ENCODE measurements around the gene RHBG. TPM values are rescaled to one million over a fixed set of nuclear protein-coding genes. Genes with fewer than 3 reads are reported as not detected.

RHBG gene
- polyA plus RNA-seq, 3 donors from 2014 or later, result not detected

DNA sequence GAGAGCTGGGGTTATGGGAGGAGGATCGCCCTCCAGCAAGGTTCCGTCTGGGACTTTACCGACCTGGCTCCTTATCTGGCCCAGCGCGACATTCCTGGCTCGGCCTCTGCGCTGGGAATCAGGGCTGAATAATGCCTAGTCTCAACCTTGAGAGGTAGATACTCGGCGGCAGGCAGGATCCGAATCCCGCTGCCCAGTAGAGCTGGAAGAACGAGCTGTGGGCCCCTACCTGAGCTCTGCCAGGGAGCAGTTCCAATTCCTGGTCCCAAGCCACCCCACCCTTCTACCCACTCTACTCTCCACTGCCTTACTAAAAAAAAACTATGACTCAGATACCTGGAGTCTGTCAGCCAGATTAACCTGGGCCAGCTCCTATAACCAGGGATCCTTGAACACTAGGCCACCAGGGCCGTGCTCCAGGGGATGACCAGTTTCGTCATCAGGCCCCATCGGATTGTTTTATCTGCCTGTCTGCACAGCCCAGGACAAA lies 53.6 kb downstream of the RHBG start:
- H3K27me3 Mint-ChIP-seq (ENCODE audit: low read depth in 3 of 3), result peaks cover 16 to 36% (median 34%) of the 10 kb centered on the region in 3 donors
- peak overlapping the region; percentile 16 to 86 (median 76) for H3K4me3 Mint-ChIP-seq
- peak overlapping the region in 1 of 6 donors; percentile 33 for H3K27ac Mint-ChIP-seq
- peaks cover 0 to 3% (median 0%) of the 10 kb centered on the region in 6 donors for H3K9me3 Mint-ChIP-seq
- no peak for DNase-seq
- peaks cover 0 to 5% (median 0%) of the 10 kb centered on the region in 3 donors for H3K36me3 Mint-ChIP-seq
- peaks cover 22 to 31% of the 10 kb centered on the region in 2 donors for H3K4me1 Mint-ChIP-seq

GRCh38 chr1:156423422-156424352 lies 54.7 kb downstream of the RHBG start:
- H3K27ac Mint-ChIP-seq, result peak overlapping the region in 1 of 6 donors; percentile 64

GRCh38 chr1:156424806-156425432 lies 55.9 kb downstream of the RHBG start:
- Mint-ChIP-seq H3K9me3 (peaks cover 0 to 3% (median 0%) of the 10 kb centered on the region in 6 donors), H3K27ac (no peak overlapping the region), H3K4me3 (no peak overlapping the region), H3K36me3 (no peaks in the 10 kb centered on the region), H3K4me1 (peaks cover 13 to 17% of the 10 kb centered on the region in 2 donors), H3K27me3 (ENCODE audit: low read depth in 3 of 3) (peaks cover 21 to 41% (median 36%) of the 10 kb centered on the region in 3 donors)
- no peak for DNase-seq

More at GRCh38 chr1:156423422-156424352, 54.7 kb downstream of the RHBG start:
- DNase-seq, result no peak
- Mint-ChIP-seq H3K4me3 (peak overlapping the region in 1 of 5 donors; percentile 23), H3K27me3 (ENCODE audit: low read depth in 3 of 3) (peaks cover 18 to 38% (median 36%) of the 10 kb centered on the region in 3 donors), H3K36me3 (peaks cover 0 to 5% (median 0%) of the 10 kb centered on the region in 3 donors), H3K4me1 (peaks cover 22 to 29% of the 10 kb centered on the region in 2 donors), H3K9me3 (peaks cover 0 to 3% (median 0%) of the 10 kb centered on the region in 6 donors)

- Mint-ChIP-seq H3K4me3 (no peak overlapping the region), H3K27ac (no peak overlapping the region), H3K4me1 (peaks cover 5 to 7% of the 10 kb centered on the region in 2 donors)
These were observed 56.9 kb downstream of the RHBG start for GRCh38 chr1:156425943-156426342.

DNA sequence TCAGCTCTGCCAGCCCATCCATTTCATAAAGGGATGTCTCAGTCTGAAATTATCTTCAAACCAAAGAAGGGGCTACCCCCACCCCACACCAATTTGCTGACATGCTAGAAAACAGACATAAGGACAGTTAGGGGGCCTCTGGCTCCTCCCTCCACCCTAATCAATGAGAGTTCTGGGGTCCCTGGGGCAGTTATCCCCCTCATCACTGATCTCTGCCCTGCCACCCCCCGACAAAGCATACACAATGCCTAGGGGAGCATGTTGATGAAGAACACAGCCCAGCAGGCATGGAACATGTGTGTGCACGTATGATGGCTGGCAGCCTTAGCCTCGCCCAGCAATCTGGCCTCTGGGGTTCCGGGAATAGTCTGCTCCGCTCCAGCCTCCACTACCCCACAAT lies 58.9 kb downstream of the RHBG start:
- H3K27ac Mint-ChIP-seq, result no peak overlapping the region

More at GRCh38 chr1:156425943-156426342, 56.9 kb downstream of the RHBG start:
- no peaks in the 10 kb centered on the region for H3K36me3 Mint-ChIP-seq
- peaks cover 17 to 39% (median 27%) of the 10 kb centered on the region in 3 donors for H3K27me3 Mint-ChIP-seq (ENCODE audit: low read depth in 3 of 3)
- DNase-seq, result no peak
- H3K9me3 Mint-ChIP-seq, result peaks cover 0 to 3% (median 0%) of the 10 kb centered on the region in 6 donors

GRCh38 chr1:156428746-156429288 lies 59.8 kb downstream of the RHBG start:
- no peaks in the 10 kb centered on the region for H3K36me3 Mint-ChIP-seq
- no peak overlapping the region for H3K4me3 Mint-ChIP-seq
- peaks cover 0 to 3% (median 0%) of the 10 kb centered on the region in 6 donors for H3K9me3 Mint-ChIP-seq
- no peak for DNase-seq
- H3K4me1 Mint-ChIP-seq, result no peaks in the 10 kb centered on the region
- no peak overlapping the region for H3K27ac Mint-ChIP-seq
- peaks cover 25 to 41% (median 27%) of the 10 kb centered on the region in 3 donors for H3K27me3 Mint-ChIP-seq (ENCODE audit: low read depth in 3 of 3)

More for the DNA sequence above, 58.9 kb downstream of the RHBG start:
- no peaks in the 10 kb centered on the region for H3K9me3 Mint-ChIP-seq
- H3K36me3 Mint-ChIP-seq, result no peaks in the 10 kb centered on the region
- H3K27me3 Mint-ChIP-seq (ENCODE audit: low read depth in 3 of 3), result peaks cover 19 to 34% (median 22%) of the 10 kb centered on the region in 3 donors
- no peaks in the 10 kb centered on the region for H3K4me1 Mint-ChIP-seq
- no peak overlapping the region for H3K4me3 Mint-ChIP-seq
- no peak for DNase-seq

DNA sequence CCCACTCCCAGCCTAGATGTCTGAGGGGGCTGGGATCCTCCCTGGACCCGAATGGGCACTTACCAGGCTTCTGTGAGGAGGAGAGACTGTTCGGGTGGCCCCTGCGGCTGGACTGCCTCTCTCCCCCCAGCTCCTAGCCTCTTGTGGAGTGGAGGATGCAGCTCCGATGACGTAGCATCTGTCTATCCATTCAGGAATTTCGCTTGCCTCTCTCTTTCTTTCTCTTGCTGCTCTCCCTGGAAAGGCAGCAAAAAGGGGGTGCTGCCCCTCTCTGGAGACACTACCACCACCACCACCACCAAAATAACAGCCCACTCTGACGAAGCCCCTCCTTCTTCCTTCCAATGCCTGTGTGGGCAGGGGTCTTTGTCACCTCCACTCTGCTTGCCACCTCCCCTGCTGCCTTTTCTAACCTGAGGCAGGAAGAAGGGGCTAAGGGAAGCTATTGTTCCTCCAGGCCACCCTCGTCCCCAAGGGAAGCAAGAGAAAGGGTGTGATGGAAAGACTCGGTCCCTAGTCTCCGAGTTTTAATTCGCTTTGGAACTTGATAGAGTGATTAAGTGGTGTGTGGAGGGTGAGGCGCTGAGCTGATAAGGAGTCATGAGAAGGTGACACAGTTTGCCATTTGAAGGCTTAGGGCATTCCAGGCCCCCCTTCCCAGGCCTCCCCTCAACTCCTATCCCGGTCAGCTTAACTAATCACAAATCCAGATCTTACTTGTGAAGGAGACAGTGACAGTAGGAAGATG lies 60.5 kb downstream of the RHBG start:
- no peak for DNase-seq
- H3K27me3 Mint-ChIP-seq (ENCODE audit: low read depth in 3 of 3), result peaks cover 27 to 42% (median 27%) of the 10 kb centered on the region in 3 donors
- no peak overlapping the region for H3K27ac Mint-ChIP-seq
- H3K4me3 Mint-ChIP-seq, result no peak overlapping the region
- no peaks in the 10 kb centered on the region for H3K4me1 Mint-ChIP-seq
- no peaks in the 10 kb centered on the region for H3K36me3 Mint-ChIP-seq
- peaks cover 0 to 3% (median 0%) of the 10 kb centered on the region in 6 donors for H3K9me3 Mint-ChIP-seq

GRCh38 chr1:156430303-156430702 lies 61.3 kb downstream of the RHBG start:
- H3K4me1 Mint-ChIP-seq, result peaks cover 5% of the 10 kb centered on the region in 2 donors
- no peak overlapping the region for H3K27ac Mint-ChIP-seq
- no peak overlapping the region for H3K4me3 Mint-ChIP-seq
- DNase-seq, result no peak
- H3K36me3 Mint-ChIP-seq, result peaks cover 0 to 4% (median 0%) of the 10 kb centered on the region in 3 donors
- peaks cover 0 to 3% (median 0%) of the 10 kb centered on the region in 6 donors for H3K9me3 Mint-ChIP-seq
- peaks cover 27 to 50% (median 30%) of the 10 kb centered on the region in 3 donors for H3K27me3 Mint-ChIP-seq (ENCODE audit: low read depth in 3 of 3)

- H3K27me3 Mint-ChIP-seq (ENCODE audit: low read depth in 3 of 3), result peaks cover 30 to 50% (median 32%) of the 10 kb centered on the region in 3 donors
- H3K4me1 Mint-ChIP-seq, result peaks cover 7 to 11% of the 10 kb centered on the region in 2 donors
- no peak overlapping the region for H3K4me3 Mint-ChIP-seq
- H3K27ac Mint-ChIP-seq, result no peak overlapping the region
- peaks cover 0 to 3% (median 0%) of the 10 kb centered on the region in 6 donors for H3K9me3 Mint-ChIP-seq
- H3K36me3 Mint-ChIP-seq, result peaks cover 0 to 4% (median 0%) of the 10 kb centered on the region in 3 donors
- no peak for DNase-seq
These were observed 61.9 kb downstream of the RHBG start for GRCh38 chr1:156430866-156431265.

DNA sequence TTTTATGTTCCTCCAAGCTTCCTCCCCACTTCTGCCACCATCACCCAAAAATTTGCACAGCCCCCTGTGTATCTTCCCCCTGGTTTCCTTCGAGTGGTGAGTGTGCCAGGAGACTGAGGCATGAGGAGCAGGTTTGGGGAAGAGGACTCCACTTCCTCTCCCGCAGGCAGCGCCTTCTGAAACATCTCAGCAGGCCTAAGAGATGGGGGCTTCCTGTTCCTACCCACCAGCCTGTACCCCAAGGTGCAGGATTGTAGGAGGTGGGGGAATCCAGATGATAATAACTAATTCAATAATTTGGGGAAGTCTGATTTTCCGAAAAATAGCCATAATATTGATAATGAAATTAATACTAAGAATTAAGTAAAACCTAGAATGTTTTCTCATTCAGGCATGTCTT lies 62.4 kb downstream of the RHBG start:
- H3K4me1 Mint-ChIP-seq, result peaks cover 8 to 13% of the 10 kb centered on the region in 2 donors
- DNase-seq, result no peak
- H3K9me3 Mint-ChIP-seq, result peaks cover 0 to 3% (median 0%) of the 10 kb centered on the region in 6 donors
- peaks cover 28 to 46% (median 28%) of the 10 kb centered on the region in 3 donors for H3K27me3 Mint-ChIP-seq (ENCODE audit: low read depth in 3 of 3)
- no peak overlapping the region for H3K4me3 Mint-ChIP-seq
- no peak overlapping the region for H3K27ac Mint-ChIP-seq
- H3K36me3 Mint-ChIP-seq, result peaks cover 0 to 4% (median 0%) of the 10 kb centered on the region in 3 donors

DNA sequence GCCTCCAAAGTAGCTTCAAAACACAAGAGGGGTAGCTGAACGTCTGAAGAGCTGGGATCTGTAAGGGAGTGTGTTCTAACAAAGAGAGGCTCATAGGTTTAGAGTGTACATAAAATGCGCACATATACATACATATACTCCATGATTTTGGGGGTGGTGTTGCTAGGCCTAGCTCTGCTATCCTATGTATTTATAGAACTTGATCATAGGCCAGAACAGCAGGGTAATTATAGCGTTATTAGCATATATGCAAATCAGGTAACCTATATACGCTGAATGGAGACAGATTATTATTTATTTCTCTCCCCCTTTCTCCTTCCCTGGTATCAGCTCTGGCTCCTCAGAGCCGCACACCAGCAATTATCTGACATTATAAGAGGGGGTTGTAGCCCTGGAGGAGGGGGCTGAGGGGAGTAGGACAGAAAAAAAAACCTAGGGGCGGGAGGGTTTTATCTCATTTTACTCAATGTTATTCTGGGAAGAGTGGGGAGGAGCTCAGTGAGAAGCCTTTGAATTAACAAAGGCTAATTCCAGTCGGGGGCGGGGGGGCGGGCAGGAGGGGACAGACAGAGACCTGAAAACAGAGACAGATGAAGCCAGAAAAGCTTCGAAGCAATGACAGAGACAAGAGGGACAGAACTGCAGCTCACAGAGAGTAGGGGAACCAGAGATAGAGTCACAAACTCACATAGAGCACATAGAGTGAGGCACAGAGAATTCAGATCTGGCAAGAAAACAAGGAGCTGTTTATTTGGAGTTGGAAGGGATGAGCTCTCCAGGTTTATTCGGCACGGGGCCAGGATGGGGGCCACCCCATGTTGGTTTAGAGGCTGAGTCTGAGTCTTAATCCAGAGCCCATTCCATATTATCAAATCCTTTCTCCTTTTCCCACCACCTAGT lies 63.0 kb downstream of the RHBG start:
- no peak for DNase-seq
- Mint-ChIP-seq H3K27ac (no peak overlapping the region), H3K27me3 (ENCODE audit: low read depth in 3 of 3) (peaks cover 28 to 45% (median 32%) of the 10 kb centered on the region in 3 donors), H3K9me3 (peaks cover 0 to 3% (median 0%) of the 10 kb centered on the region in 6 donors), H3K36me3 (peaks cover 0 to 4% (median 0%) of the 10 kb centered on the region in 3 donors), H3K4me1 (peaks cover 9 to 13% of the 10 kb centered on the region in 2 donors), H3K4me3 (no peak overlapping the region)

DNA sequence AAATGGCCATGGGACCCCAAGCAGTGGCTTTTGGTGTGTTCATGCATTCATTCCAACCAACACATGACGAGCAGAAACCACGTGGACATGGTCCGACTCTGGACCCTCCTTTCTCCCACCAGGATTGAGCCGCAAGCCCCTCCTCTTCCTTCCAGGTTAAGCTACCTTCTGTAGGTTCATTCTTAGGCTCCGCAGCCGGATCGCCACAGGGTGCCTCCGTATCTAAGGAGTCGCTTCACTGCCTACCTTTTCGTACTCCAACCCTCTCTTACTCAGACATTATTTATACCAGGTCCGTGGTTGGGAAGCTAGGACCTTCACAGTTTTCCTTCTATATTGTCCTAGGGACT lies 63.6 kb downstream of the RHBG start:
- Mint-ChIP-seq H3K9me3 (peaks cover 0 to 3% (median 0%) of the 10 kb centered on the region in 6 donors), H3K27ac (no peak overlapping the region), H3K4me1 (peaks cover 9 to 13% of the 10 kb centered on the region in 2 donors), H3K27me3 (ENCODE audit: low read depth in 3 of 3) (peaks cover 33 to 49% (median 34%) of the 10 kb centered on the region in 3 donors), H3K36me3 (peaks cover 0 to 4% (median 0%) of the 10 kb centered on the region in 3 donors), H3K4me3 (no peak overlapping the region)
- DNase-seq, result no peak
